Caki2 (cell line): Measurements from ENCODE around the gene KRT12. TPM values are rescaled to one million over a fixed set of nuclear protein-coding genes. Genes with fewer than 3 reads are reported as not detected.
"Not testable (repeated sequence)": the region's sequence is repeated elsewhere in the genome, so short reads cannot be mapped to it uniquely, and the experiment has no call there.

Experiments
- DNase-seq: peaks from one replicate; pipeline ENCODE4 v3.0.0-alpha.2; 2015; ENCODE audit warnings: low read depth
- in situ Hi-C: cut with HindIII; loops from 2 replicates; pipeline ENCODE4 v1.10.0; 2016; ENCODE audit warnings: low sequenced_read_pairs, low pct_unique_long_range_greater_than_20kb, mixed read lengths
- total RNA-seq: library from RNA; depleted of rRNA; stranded (reverse); fragments of >200 nt; shearing (Covaris generic); gene quantifications from 2 replicates; pipeline ENCODE4 v1.2.3, GENCODE V29; 2014; ENCODE audit warnings: low replicate concordance

KRT12 gene
- total RNA-seq, 1 experiment from 2014 or later: not detected

- in situ Hi-C loops: no loop called here
Observed at GRCh38 chr17:40888196-40888720, 21.2 kb upstream of the KRT12 start.

GRCh38 chr17:40886090-40886489, 19.1 kb upstream of the KRT12 start:
- DNase-seq: no peak
- in situ Hi-C loops: no loop called here

More at GRCh38 chr17:40888196-40888720, 21.2 kb upstream of the KRT12 start:
- DNase-seq: peak; percentile 43

- peak; percentile 48 for DNase-seq
- in situ Hi-C loops: no loop called here
Observed at GRCh38 chr17:40884708-40885512, 17.9 kb upstream of the KRT12 start, which contains the start of gene KRT20. TSS of gene KRT20 (minus strand) at chr17:40885242. CDS start at chr17:40885185, 57 bp downstream.

- DNase-seq: no peak
- in situ Hi-C loops: no loop called here
Observed at GRCh38 chr17:40883626-40884334, 16.8 kb upstream of the KRT12 start.

GRCh38 chr17:40883031-40883430, 16.0 kb upstream of the KRT12 start:
- no peak for DNase-seq
- in situ Hi-C loops: no loop called here

- in situ Hi-C loops: no loop called here
- DNase-seq: no peak
Observed at GRCh38 chr17:40879026-40879425, 12.0 kb upstream of the KRT12 start.

GRCh38 chr17:40878044-40878443, 11.0 kb upstream of the KRT12 start:
- in situ Hi-C loops: no loop called here
- no peak for DNase-seq

GRCh38 chr17:40873801-40874200, 6.8 kb upstream of the KRT12 start:
- DNase-seq: no peak
- in situ Hi-C loops: no loop called here

- no peak for DNase-seq
- in situ Hi-C loops: no loop called here
Observed at GRCh38 chr17:40873255-40873654, 6.2 kb upstream of the KRT12 start.

- in situ Hi-C loops: no loop called here
- no peak for DNase-seq
Observed at GRCh38 chr17:40872416-40872815, 5.4 kb upstream of the KRT12 start.

GRCh38 chr17:40871316-40871715, 4.3 kb upstream of the KRT12 start:
- DNase-seq: no peak
- in situ Hi-C loops: no loop called here

- in situ Hi-C loops: no loop called here
- no peak for DNase-seq
Observed at GRCh38 chr17:40870136-40870535, 3.1 kb upstream of the KRT12 start.

- in situ Hi-C loops: no loop called here
Observed at GRCh38 chr17:40864661-40865390, 2.2 kb downstream of the KRT12 start.

GRCh38 chr17:40862985-40863733, 3.9 kb downstream of the KRT12 start:
- in situ Hi-C loops: no loop called here
- DNase-seq: no peak

More at GRCh38 chr17:40864661-40865390, 2.2 kb downstream of the KRT12 start:
- DNase-seq: no peak

- DNase-seq: no peak
- in situ Hi-C loops: no loop called here
Observed at GRCh38 chr17:40859536-40859935, 7.5 kb downstream of the KRT12 start.

- in situ Hi-C loops: not testable (repeated sequence)
- DNase-seq: peak; percentile 26
Observed at GRCh38 chr17:40858667-40859066, 8.4 kb downstream of the KRT12 start.

- in situ Hi-C loops: no loop called here
- no peak for DNase-seq
Observed at GRCh38 chr17:40857535-40857934, 9.5 kb downstream of the KRT12 start.
